Neural progenitor cell (in vitro differentiated cells): ENCODE data around the gene ZNF480.

Experiments
- CTCF ChIP-seq: fragments of 200-600 bp; sonication (generic); IDR thresholded peaks from 2 replicates; pipeline ENCODE4 v1.5.1; 2017; ENCODE audit warnings: antibody characterized with exemption, mild to moderate bottlenecking
- EZH2 ChIP-seq: fragments of 200-600 bp; sonication (generic); IDR thresholded peaks from 2 replicates; pipeline ENCODE4 v1.6.1; 2017; ENCODE audit warnings: antibody characterized with exemption, mild to moderate bottlenecking, moderate library complexity
- EZH2phosphoT487 ChIP-seq: fragments of 200-600 bp; sonication (generic); IDR thresholded peaks from 2 replicates; pipeline ENCODE4 v1.6.1; 2017; ENCODE audit warnings: antibody characterized with exemption

- TF ChIP-seq CTCF (no peak), EZH2 (no peak), EZH2phosphoT487 (no peak)
Measured at GRCh38 chr19:52274191-52274590, 22.8 kb upstream of the ZNF480 start.
